ENCODE measurements around the gene TBC1D2B. TPM values are rescaled to one million over a fixed set of nuclear protein-coding genes. Genes with fewer than 3 reads are reported as not detected.
A peak's percentile ranks its signal among the peaks of the same experiment; 100 is the strongest.

The TBC1D2B gene
- total RNA-seq, 2 donors from 2014 or later = 86.1 to 109 TPM

DNA sequence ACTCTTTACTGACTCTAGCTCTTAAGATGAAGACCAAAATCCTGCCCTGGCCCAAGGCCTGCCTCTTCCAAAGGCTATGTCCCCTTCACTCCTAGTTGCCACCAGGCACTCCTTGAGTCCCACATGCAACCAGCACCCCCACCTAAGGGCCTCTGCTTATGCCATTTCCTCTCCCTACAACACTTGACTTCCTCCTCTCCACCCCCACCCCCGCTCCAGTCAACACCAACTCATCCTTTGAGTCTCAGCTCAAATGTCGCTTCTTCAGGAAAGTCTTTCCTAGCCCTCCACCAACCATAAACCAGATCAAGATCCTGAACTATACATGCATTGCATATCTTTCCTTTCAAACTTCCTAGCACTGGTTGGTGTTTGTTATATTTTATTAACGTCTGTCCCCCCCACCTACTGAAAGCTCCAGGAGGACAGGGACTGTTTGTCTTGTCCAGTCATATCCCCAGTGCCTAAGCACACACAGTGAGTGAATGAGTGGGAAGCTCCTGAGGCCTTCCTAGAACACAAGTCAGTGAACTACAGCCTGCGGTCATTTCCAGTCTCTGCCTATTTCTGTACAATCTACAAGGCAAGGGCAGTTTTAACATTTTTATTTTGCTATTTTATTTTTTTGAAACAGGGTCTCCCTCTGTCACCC is 7.3 kb downstream of the TBC1D2B start:
- no peak overlapping the region for H3K27ac Mint-ChIP-seq
- H3K9me3 Mint-ChIP-seq = no peaks in the 10 kb centered on the region
- H3K4me3 Mint-ChIP-seq = no peak overlapping the region
- peaks cover 21% of the 10 kb centered on the region for H3K36me3 Mint-ChIP-seq (ENCODE audit: low read depth)
- H3K4me1 Mint-ChIP-seq = peaks cover 68% of the 10 kb centered on the region
- peak; percentile 56 for ATAC-seq (replicated peaks)
- no peaks in the 10 kb centered on the region for H3K27me3 Mint-ChIP-seq

DNA sequence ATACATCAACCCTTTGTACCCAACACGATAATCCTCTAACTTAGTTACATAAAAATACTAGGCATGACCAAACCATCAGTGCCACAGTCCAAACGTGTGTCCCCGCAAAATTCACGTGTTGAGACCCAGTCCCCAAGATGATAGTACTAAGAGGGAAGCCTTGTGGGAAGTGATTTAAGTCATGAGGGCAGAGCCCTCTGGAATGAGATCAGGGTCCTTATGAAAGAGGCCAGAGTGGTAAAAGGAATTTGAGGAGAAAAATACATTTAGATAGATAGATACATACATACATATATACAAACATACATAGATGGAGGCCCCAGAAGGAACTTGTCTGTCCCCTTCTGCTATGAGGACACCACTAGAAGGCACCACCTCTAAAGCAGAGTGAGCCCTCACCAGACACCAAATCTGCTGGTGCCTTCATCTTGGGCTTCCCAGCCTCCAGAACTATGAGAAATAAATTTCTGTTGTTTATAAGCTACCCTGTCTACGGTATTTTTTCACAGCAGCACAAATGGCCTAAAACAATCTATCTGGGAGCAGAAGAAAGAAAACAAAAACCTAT is 8.0 kb downstream of the TBC1D2B start:
- Mint-ChIP-seq H3K4me1 (peaks cover 65% of the 10 kb centered on the region), H3K27me3 (no peaks in the 10 kb centered on the region), H3K27ac (no peak overlapping the region), H3K4me3 (no peak overlapping the region), H3K36me3 (ENCODE audit: low read depth) (peaks cover 17% of the 10 kb centered on the region), H3K9me3 (no peaks in the 10 kb centered on the region)
- ATAC-seq (replicated peaks) = no peak

DNA sequence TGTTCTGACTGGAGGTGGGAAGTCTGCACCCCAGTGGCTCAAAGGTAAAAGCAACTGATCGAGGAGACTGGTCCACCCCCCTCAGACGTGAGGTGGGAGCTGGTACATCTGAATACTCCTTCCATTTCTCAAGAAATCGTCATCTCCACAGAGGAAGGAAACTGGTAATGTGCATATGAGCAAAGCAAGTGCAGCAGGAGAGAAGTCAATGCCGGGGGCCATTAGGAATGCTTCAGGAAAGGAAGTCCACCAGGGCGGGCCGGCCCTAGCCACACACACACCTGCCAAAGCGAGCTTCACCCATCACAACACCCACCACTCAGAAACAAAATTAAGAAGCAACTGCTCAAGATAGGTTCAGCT is 8.5 kb downstream of the TBC1D2B start:
- peak; percentile 9 for ATAC-seq (replicated peaks)
- peaks cover 12% of the 10 kb centered on the region for H3K36me3 Mint-ChIP-seq (ENCODE audit: low read depth)
- H3K27ac Mint-ChIP-seq = no peak overlapping the region
- peaks cover 60% of the 10 kb centered on the region for H3K4me1 Mint-ChIP-seq
- no peaks in the 10 kb centered on the region for H3K9me3 Mint-ChIP-seq
- H3K4me3 Mint-ChIP-seq = no peak overlapping the region
- no peaks in the 10 kb centered on the region for H3K27me3 Mint-ChIP-seq

DNA sequence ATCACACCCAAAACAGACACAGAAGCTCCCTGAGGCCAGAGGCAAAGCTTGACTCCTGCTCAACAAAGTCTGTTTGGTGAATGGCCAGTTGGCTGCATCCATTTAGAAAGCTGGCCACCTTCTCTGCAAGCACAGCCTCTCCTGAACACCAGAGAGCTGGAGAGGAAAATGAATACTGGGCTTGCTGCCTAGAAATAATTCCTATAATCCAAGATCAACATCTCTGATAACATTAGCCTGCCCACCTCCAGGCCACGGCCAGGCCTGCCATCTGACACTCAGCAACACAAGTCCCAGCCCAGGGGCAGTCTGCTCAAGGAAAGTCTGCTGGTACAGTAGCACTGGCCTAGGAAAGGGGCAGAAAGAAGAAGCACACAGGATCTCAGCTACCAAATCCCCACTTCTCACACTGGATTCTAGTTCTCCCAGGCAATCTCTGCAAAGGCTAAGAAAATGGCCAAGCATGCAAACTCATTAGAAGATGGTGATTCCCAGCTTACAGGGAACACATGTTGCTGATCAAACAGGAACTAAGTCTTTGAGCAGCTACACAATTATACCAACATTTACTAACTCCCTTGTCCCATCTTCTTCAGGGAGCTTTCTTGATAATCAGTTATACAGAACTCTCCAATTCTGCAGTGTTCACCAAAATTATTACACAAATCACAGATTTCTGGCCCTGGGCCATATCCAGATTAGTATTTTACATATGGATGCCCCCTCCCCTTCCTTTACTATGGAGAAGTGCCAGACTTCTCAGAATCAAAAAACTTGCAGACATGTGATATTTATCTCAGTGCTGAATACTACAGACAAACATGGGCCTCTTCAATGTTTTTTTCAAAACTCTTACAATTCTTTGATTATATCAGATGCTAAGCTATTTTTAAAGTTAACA is 9.9 kb downstream of the TBC1D2B start:
- ATAC-seq (replicated peaks) = no peak
- no peak overlapping the region for H3K4me3 Mint-ChIP-seq
- peaks cover 12% of the 10 kb centered on the region for H3K36me3 Mint-ChIP-seq (ENCODE audit: low read depth)
- H3K27me3 Mint-ChIP-seq = no peaks in the 10 kb centered on the region
- H3K9me3 Mint-ChIP-seq = no peaks in the 10 kb centered on the region
- H3K4me1 Mint-ChIP-seq = peaks cover 62% of the 10 kb centered on the region
- no peak overlapping the region for H3K27ac Mint-ChIP-seq

DNA sequence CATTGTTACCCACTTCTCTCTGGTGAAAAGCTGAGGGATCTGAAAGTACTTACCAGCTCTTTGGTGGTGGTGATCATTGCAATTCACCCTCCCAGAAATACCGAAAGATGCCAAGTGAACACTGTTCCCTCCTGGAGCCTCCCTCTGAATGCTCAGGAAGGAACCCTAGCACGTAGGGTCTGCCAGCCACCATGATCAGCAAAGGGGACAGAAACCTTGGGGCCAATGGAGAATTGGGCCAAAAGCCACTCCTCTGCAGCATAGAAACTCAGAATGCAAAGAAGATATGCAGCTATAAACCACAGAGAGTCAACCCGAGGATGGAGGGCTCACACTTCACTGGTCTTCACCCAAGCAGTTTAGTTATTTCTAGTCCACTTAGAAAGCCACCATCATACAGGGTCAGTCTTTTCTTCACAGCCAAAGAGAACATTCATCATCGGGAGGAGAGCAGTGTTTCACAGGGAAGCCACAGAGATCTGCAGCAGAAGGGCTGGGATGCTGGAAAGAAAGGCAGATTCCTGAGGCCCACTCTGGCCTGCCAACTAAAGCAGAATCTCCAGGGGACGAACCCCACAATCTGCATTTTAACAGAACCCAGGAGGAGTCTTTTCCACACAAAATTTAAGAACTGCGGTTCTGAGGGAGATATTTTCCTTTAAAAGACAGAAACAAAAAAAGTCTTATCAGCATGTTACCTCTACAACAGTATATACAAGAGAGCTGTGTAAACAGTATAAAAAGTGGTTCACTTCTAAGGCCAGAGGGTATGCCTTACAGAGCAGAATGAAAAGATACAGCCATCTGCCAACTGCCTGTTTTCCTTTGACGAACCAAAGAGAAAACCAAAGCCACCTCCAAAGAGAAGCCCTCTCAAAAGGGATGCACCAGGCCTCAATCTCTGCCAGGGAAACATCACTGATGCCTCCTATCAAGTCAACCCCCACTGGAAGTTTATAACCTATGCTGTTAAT is 11.3 kb downstream of the TBC1D2B start:
- no peaks in the 10 kb centered on the region for H3K27me3 Mint-ChIP-seq
- no peak overlapping the region for H3K27ac Mint-ChIP-seq
- peak; percentile 35 for ATAC-seq (replicated peaks)
- H3K9me3 Mint-ChIP-seq = no peaks in the 10 kb centered on the region
- H3K36me3 Mint-ChIP-seq (ENCODE audit: low read depth) = peaks cover 7% of the 10 kb centered on the region
- no peak overlapping the region for H3K4me3 Mint-ChIP-seq
- peaks cover 58% of the 10 kb centered on the region for H3K4me1 Mint-ChIP-seq

DNA sequence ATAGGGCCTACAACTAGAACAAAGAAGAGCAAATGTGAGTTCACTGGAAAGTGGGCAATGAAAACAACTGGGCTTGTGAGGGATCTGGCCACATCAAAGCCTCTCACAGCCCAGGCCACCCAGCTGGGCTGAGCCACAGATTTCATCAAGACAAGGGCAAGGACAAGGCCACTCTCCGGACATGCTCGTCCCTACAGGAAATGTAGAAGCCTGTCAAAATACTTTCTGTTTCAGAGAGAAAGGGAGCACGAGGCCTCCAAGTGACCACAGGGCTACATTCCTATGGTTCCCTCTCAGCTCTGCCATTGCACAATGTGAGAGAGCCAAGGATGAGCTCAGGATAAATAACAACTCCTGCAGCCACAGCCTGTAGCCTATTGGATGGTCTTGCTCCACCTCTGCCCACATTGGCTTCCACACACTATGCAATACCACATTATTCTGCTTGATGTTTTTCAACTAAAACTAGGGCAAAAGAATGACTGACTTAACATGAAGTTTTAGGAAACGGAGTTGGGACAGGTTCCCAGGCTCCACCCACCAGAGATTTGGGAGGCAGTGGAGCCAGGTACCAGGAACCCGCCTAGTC is 12.1 kb downstream of the TBC1D2B start:
- Mint-ChIP-seq H3K36me3 (ENCODE audit: low read depth) (peaks cover 5% of the 10 kb centered on the region), H3K4me1 (peaks cover 56% of the 10 kb centered on the region), H3K9me3 (no peaks in the 10 kb centered on the region), H3K27ac (no peak overlapping the region), H3K27me3 (no peaks in the 10 kb centered on the region), H3K4me3 (no peak overlapping the region)
- ATAC-seq (replicated peaks) = peak; percentile 30

DNA sequence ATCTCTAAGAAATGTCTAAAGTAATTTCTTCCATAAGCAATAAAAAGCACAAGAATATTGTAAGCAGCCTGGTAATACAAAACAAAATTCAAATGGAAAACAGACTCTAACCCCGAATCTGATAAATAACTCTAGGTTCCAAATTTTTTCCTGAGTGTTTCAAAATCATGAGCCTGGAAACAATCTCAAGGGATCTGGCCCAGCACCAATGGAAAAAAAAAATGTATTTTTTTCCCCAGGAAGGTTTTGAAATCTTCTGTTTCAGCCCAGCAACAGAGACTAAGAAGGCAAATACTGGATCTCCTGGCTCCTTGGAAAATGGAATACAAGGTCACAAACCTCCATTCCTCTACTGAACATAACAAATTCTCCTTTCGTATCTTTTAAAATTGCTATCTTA is 13.0 kb downstream of the TBC1D2B start:
- ATAC-seq (replicated peaks) = no peak
- H3K36me3 Mint-ChIP-seq (ENCODE audit: low read depth) = peaks cover 5% of the 10 kb centered on the region
- no peak overlapping the region for H3K27ac Mint-ChIP-seq
- H3K9me3 Mint-ChIP-seq = no peaks in the 10 kb centered on the region
- H3K4me3 Mint-ChIP-seq = no peak overlapping the region
- no peaks in the 10 kb centered on the region for H3K27me3 Mint-ChIP-seq
- H3K4me1 Mint-ChIP-seq = peaks cover 53% of the 10 kb centered on the region

DNA sequence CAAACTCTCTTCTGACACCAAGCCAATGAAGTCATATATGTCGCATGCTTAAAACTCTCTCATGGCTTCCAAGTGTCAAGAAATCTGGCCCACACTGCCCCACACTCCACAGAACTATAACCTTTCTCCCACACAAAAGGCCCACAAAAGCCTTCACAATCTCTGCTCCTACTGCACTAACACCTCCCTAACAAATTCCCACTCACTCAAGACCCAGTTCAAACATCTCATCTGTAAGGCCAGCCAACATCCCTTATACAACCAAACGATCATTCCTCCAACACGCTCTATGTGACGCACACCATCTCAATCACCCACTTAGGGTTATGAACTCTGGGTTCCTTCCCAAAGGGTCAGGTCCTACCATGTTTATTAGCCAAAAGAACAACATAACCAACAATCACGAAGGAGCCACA is 13.5 kb downstream of the TBC1D2B start:
- Mint-ChIP-seq H3K4me1 (peaks cover 52% of the 10 kb centered on the region), H3K36me3 (ENCODE audit: low read depth) (peaks cover 4% of the 10 kb centered on the region), H3K27me3 (no peaks in the 10 kb centered on the region), H3K27ac (no peak overlapping the region), H3K4me3 (no peak overlapping the region), H3K9me3 (no peaks in the 10 kb centered on the region)
- no peak for ATAC-seq (replicated peaks)

DNA sequence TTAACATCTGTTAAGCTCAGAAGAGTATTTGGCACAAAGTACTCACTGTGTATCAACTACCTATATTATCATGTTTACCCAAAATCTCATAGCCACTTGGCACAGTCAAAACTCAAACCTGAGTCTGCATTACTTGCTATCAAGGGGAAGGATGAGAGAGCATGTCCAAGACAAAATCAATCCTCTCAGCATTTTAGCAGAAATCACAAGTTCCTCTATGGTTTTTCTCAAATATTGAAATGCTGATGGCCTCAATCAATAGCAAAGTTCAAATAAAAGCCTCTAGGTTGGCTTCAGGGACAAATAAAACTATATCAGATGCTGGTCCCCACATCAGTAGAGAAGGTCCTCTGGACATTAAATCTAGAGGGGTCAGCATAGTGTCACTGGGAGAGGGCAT is 14.3 kb downstream of the TBC1D2B start:
- no peak overlapping the region for H3K4me3 Mint-ChIP-seq
- H3K9me3 Mint-ChIP-seq = no peaks in the 10 kb centered on the region
- H3K36me3 Mint-ChIP-seq (ENCODE audit: low read depth) = no peaks in the 10 kb centered on the region
- ATAC-seq (replicated peaks) = no peak
- H3K27me3 Mint-ChIP-seq = no peaks in the 10 kb centered on the region
- H3K27ac Mint-ChIP-seq = peak overlapping the region; percentile 85
- H3K4me1 Mint-ChIP-seq = peaks cover 53% of the 10 kb centered on the region

DNA sequence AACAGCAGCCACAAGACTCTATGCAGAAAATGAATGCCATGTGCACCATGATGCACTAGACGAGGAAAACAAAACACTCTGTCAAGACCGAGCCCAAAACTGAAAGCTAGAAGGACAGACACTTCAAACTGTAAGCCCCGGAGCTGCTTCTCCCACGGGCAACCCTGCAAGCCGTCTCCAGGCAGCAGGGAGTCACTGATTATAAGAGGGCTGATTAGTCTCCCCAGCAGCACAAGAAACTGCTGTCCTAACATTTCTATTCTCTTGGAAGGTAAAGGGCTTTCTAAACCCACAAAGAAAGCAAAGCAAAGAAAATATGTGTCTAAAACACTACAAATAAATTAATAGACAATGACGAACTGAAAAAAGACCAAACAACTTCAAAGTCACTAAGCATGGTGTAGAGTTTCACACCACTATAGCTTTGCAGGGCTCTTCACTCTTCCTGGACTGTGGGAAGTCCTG is 15.5 kb downstream of the TBC1D2B start:
- ATAC-seq (replicated peaks) = peak; percentile 46
- H3K4me3 Mint-ChIP-seq = no peak overlapping the region

DNA sequence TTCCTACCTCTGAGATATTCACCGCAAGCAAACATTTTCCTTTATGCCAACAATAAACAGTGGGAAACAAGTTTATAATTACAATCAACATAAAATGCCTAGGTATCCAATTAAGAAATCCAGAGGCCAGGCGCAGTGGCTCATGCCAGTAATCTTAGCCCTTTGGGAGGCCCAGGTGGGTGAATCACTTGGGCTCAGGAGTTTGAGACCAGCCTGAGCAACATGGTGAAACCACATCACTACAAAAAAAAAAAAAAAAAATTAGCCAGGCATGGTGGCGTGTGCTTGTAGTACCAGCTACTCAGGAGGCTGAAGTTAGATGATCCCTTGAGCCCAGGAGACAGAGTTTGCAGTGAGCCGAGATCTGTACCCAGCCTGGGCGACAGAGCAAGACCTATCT is 17.3 kb downstream of the TBC1D2B start:
- peak overlapping the region; percentile 70 for H3K4me3 Mint-ChIP-seq
- peak; percentile 58 for ATAC-seq (replicated peaks)
- H3K9me3 Mint-ChIP-seq = no peaks in the 10 kb centered on the region

More for the DNA sequence above, 15.5 kb downstream of the TBC1D2B start:
- Mint-ChIP-seq H3K27me3 (no peaks in the 10 kb centered on the region), H3K27ac (peak overlapping the region; percentile 85), H3K9me3 (no peaks in the 10 kb centered on the region), H3K4me1 (peaks cover 53% of the 10 kb centered on the region), H3K36me3 (ENCODE audit: low read depth) (no peaks in the 10 kb centered on the region)

DNA sequence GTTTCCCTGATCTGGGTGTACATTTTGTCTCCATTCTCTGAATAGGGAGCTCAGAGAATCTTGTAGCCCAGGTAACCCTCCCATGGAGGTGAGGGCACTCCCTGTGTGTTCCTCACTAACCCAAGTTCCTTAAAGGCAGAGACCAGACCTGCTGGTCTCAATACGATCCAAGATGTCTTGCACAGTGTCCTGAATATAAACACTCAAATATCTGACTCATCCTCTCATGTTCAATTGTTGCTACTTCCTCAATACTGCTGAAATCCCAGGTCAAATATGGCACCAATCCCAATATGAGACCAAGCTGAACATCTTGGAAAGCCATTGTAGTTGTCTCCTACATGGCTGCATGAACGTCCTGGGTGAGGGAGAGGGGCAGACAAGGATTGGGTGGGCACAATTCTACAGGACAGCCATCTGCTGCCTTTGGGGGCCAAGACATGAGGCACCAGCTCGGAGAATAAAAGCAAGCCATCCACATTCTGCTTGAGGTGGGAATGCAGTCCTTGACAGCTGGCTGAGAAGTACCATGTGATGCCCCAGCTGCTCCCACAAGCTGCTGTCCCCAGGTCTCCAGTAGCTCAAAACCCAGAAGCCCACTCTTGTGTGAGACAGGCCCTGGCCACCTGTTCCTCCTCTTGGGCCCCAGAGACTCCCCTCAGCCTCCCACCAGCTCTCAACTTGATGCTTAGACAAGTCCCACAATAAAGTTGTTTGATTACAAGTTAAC is 18.2 kb downstream of the TBC1D2B start:
- Mint-ChIP-seq H3K4me3 (peak overlapping the region; percentile 70), H3K9me3 (no peaks in the 10 kb centered on the region), H3K4me1 (peaks cover 62% of the 10 kb centered on the region), H3K27ac (peak overlapping the region; percentile 91), H3K36me3 (ENCODE audit: low read depth) (no peaks in the 10 kb centered on the region), H3K27me3 (no peaks in the 10 kb centered on the region)
- no peak for ATAC-seq (replicated peaks)

More for the DNA sequence above, 17.3 kb downstream of the TBC1D2B start:
- Mint-ChIP-seq H3K4me1 (peaks cover 56% of the 10 kb centered on the region), H3K27ac (peak overlapping the region; percentile 91), H3K36me3 (ENCODE audit: low read depth) (no peaks in the 10 kb centered on the region), H3K27me3 (no peaks in the 10 kb centered on the region)

DNA sequence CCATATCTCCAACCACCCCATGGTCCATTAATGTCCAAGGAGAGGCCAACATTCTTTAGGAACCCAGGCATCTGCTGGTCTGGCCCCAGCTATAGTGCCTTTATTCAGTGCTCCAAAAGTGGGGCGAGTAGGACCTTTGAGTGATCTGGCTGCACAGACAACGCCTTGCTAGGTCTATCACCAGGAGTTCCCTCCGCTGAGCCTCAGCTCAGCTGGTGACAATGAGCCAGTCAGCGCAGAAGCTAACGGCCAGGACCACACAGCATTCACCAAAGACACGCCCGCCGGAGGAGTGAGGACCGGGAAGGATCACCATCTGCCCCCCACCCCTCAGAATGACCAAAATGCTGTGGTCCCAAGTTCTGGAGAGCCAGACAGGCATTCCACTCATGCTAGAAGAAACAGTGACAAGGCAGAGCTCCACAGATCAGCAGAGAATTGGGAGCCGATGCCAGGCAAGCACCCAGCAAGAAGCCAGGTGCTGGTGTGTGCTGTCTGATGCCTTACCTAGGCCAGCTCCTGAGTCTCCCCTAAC is 19.0 kb downstream of the TBC1D2B start:
- ATAC-seq (replicated peaks) = no peak
- H3K9me3 Mint-ChIP-seq = no peaks in the 10 kb centered on the region
- H3K4me1 Mint-ChIP-seq = peaks cover 68% of the 10 kb centered on the region
- no peaks in the 10 kb centered on the region for H3K27me3 Mint-ChIP-seq
- peak overlapping the region; percentile 91 for H3K27ac Mint-ChIP-seq
- H3K36me3 Mint-ChIP-seq (ENCODE audit: low read depth) = peaks cover 7% of the 10 kb centered on the region
- H3K4me3 Mint-ChIP-seq = peak overlapping the region; percentile 70
